Vagina (tissue), 2 donors: Measurements from ENCODE around the gene MCCD1.

ENCODE experiments used
- CTCF ChIP-seq, 3 experiments: fragments of 450-650 bp in 2 of 3; fragments of 200-600 bp in 1 of 3; sonication (generic) in 1 of 3; IDR thresholded peaks; one replicate each; pipeline ENCODE4 v1.5.1; 2017 to 2019; ENCODE audit warnings: antibody characterized with exemption in 3 of 3, mild to moderate bottlenecking in 2 of 3, moderate library complexity in 2 of 3
- POLR2AphosphoS5 ChIP-seq, 2 donors: sonication (generic); formaldehyde crosslinking; IDR thresholded peaks; one replicate each; pipeline ENCODE4 v1.9.0; 2017; ENCODE audit warnings: antibody characterized with exemption in 2 of 2, mild to moderate bottlenecking in 2 of 2, low read depth in 1 of 2; ENCODE audit not compliant: insufficient read depth in 1 of 2

GRCh38 chr6:31528821-31529328 is at the start of gene MCCD1:
- TF ChIP-seq CTCF (IDR thresholded peaks at IDR 0.05): no peak
- no peak for TF ChIP-seq POLR2AphosphoS5 (IDR thresholded peaks at IDR 0.05; ENCODE audit: insufficient read depth in 1 of 2, low read depth in 1 of 2)
